Measurements from ENCODE around the gene CPSF4L. TPM values are rescaled to one million over a fixed set of nuclear protein-coding genes. Genes with fewer than 3 reads are reported as not detected.

The CPSF4L gene
- total and polyA plus RNA-seq, 2 donors from 2014 or later: not detected

DNA sequence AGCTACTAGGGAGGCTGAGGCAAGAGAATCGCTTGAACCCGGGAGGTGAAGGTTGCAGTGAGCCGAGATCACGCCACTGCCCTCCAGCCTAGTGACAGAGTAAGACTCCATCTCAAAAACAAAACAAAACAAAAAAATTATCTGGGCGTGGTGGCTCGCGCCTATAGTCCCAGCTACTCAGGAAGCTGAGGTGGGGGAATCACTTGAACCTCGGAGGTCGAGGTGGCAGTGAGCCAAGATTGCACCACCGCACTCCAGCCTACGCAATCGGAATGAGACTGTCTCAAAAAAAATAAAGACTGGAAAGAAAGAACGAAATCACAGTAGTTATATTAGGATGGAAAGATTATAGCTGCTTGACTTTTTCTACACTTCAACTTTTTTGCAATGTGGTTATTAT, 49.9 kb downstream of the CPSF4L start:
- Histone ChIP-seq H3K27ac (ENCODE audit: low read depth in 2 of 2, low read length in 2 of 2) (no peak overlapping the region), H3K4me3 (ENCODE audit: low read length in 3 of 3) (no peak overlapping the region), H3K9ac (ENCODE audit: low read length in 3 of 3) (no peak overlapping the region), H3K36me3 (ENCODE audit: control insufficient read depth in 2 of 3, insufficient read depth in 3 of 3, low read length in 3 of 3) (peaks cover 0 to 35% (median 24%) of the 10 kb centered on the region in 3 donors), H3K4me1 (ENCODE audit: control insufficient read depth in 2 of 3, insufficient read depth in 2 of 3, low read depth in 1 of 3, low read length in 3 of 3) (no peaks in the 10 kb centered on the region), H3K27me3 (ENCODE audit: control insufficient read depth, insufficient read depth, low read length) (no peaks in the 10 kb centered on the region), H3K9me3 (ENCODE audit: control insufficient read depth in 2 of 3, insufficient read depth in 1 of 3, low read length in 3 of 3) (no peaks in the 10 kb centered on the region)
- no peak for FAIRE-seq
- intact Hi-C loops (cut with DNase I): no loop called here
- TF ChIP-seq, protein P1, sequence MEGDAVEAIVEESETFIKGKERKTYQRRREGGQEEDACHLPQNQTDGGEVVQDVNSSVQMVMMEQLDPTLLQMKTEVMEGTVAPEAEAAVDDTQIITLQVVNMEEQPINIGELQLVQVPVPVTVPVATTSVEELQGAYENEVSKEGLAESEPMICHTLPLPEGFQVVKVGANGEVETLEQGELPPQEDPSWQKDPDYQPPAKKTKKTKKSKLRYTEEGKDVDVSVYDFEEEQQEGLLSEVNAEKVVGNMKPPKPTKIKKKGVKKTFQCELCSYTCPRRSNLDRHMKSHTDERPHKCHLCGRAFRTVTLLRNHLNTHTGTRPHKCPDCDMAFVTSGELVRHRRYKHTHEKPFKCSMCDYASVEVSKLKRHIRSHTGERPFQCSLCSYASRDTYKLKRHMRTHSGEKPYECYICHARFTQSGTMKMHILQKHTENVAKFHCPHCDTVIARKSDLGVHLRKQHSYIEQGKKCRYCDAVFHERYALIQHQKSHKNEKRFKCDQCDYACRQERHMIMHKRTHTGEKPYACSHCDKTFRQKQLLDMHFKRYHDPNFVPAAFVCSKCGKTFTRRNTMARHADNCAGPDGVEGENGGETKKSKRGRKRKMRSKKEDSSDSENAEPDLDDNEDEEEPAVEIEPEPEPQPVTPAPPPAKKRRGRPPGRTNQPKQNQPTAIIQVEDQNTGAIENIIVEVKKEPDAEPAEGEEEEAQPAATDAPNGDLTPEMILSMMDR (IDR thresholded peaks at IDR 0.05; ENCODE audit: borderline replicate concordance, extremely low read depth, insufficient read depth): no peak
- no peak for DNase-seq

DNA sequence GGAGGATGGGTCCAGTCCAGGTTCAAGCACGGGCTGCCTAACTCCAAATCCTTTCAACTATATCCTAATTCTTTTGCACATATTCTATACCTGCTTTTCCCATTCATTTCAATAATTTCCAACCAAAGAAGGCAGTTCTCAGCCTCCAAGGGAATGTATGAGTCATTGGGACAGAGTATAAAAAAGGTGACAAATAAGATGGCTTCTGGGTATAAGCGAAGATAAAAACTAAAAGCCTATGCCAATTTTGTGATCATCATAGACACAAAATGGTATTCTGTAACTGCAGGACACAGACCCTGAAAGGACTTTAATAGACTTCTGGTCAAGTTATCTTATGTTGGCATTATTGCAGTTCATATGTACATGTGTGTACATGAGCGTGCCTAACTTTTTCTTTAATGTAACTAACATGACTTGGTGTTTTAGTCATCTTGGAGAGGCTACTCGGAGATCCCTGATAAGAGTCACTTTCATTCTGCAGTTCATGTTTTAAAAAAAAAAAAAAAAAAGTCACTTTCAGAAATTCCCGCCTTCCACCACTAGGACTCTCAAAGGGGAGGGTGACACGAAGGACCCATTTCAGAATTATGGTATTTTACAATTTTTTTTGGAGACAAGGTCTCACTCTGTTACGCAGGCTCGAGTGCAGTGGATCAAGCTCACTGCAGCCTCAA, 51.5 kb downstream of the CPSF4L start:
- intact Hi-C loops (cut with DNase I): no loop called here
- DNase-seq: no peak
- H3K27me3 ChIP-seq (ENCODE audit: control insufficient read depth, insufficient read depth, low read length): no peaks in the 10 kb centered on the region
- no peak overlapping the region for H3K27ac ChIP-seq (ENCODE audit: low read depth in 2 of 2, low read length in 2 of 2)
- H3K9ac ChIP-seq (ENCODE audit: low read length in 3 of 3): no peak overlapping the region
- no peaks in the 10 kb centered on the region for H3K9me3 ChIP-seq (ENCODE audit: control insufficient read depth in 2 of 3, insufficient read depth in 1 of 3, low read length in 3 of 3)
- FAIRE-seq: no peak
- TF ChIP-seq, protein P1 (IDR thresholded peaks at IDR 0.05; ENCODE audit: borderline replicate concordance, extremely low read depth, insufficient read depth): no peak
- H3K4me3 ChIP-seq (ENCODE audit: low read length in 3 of 3): no peak overlapping the region
- H3K4me1 ChIP-seq (ENCODE audit: control insufficient read depth in 2 of 3, insufficient read depth in 2 of 3, low read depth in 1 of 3, low read length in 3 of 3): peaks cover 0 to 6% (median 0%) of the 10 kb centered on the region in 3 donors
- H3K36me3 ChIP-seq (ENCODE audit: control insufficient read depth in 2 of 3, insufficient read depth in 3 of 3, low read length in 3 of 3): peaks cover 7 to 43% (median 34%) of the 10 kb centered on the region in 3 donors

DNA sequence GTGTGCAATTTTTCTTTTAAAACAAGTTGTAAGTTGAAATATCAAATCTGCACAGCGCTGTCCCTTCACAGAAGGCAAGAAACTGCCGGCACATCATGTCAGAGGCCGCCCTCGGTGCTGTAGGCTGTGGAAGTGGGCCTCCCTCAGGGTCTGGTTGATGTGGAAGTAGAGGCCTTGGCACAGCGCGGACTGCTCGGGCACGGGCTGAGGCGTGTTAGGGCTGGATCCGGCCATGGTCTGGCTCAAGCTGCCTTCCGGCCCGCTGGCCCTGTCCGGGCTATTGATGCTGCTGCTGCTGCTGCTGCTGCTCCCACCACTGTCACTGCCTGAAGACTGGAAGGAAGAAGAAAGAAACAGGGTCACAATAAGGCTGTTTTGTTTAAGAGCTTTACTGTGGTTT, 52.2 kb downstream of the CPSF4L start:
- intact Hi-C loops (cut with DNase I): no loop called here
- no peak for FAIRE-seq
- Histone ChIP-seq H3K36me3 (ENCODE audit: control insufficient read depth in 2 of 3, insufficient read depth in 3 of 3, low read length in 3 of 3) (peaks cover 7 to 45% (median 34%) of the 10 kb centered on the region in 3 donors), H3K27ac (ENCODE audit: low read depth in 2 of 2, low read length in 2 of 2) (no peak overlapping the region), H3K4me1 (ENCODE audit: control insufficient read depth in 2 of 3, insufficient read depth in 2 of 3, low read depth in 1 of 3, low read length in 3 of 3) (peaks cover 0 to 6% (median 0%) of the 10 kb centered on the region in 3 donors), H3K27me3 (ENCODE audit: control insufficient read depth, insufficient read depth, low read length) (no peaks in the 10 kb centered on the region), H3K9ac (ENCODE audit: low read length in 3 of 3) (no peak overlapping the region), H3K4me3 (ENCODE audit: low read length in 3 of 3) (no peak overlapping the region), H3K9me3 (ENCODE audit: control insufficient read depth in 2 of 3, insufficient read depth in 1 of 3, low read length in 3 of 3) (no peaks in the 10 kb centered on the region)
- TF ChIP-seq, protein P1 (IDR thresholded peaks at IDR 0.05; ENCODE audit: borderline replicate concordance, extremely low read depth, insufficient read depth): no peak
- DNase-seq: no peak
